ENCODE results near the gene CPNE6. TPM values are rescaled to one million over a fixed set of nuclear protein-coding genes. Genes with fewer than 3 reads are reported as not detected.

CPNE6 gene
- total RNA-seq, 1 experiment from 2014 or later: not detected

DNA sequence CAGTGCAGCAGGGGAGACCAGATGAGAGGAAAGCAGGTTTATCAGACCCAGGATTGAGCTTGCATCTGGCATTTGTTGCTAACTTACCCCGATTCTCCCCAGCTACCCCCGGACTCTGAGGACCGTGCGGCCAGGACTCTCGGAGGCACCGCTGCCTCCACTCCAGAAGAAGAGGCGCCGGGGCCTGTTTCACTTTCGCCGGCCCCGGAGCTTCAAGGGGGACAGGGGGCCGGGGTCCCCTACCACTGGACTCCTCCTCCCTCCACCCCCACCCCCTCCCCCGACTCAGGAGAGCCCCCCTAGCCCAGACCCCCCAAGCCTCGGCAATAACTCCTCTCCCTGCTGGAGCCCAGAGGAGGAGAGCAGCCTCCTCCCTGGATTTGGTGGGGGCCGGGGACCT is 6.5 kb upstream of the CPNE6 start:
- H3K27ac ChIP-seq: no peak overlapping the region
- no peak for DNase-seq
- TF ChIP-seq EZH2 (IDR thresholded peaks at IDR 0.05; ENCODE audit: low read depth) (no peak), CTCF (conservative IDR thresholded peaks at IDR 0.05) (no peak)
- peaks cover 9% of the 10 kb centered on the region for H3K27me3 ChIP-seq (ENCODE audit: insufficient read depth, low read depth)
- H3K9me3 ChIP-seq (ENCODE audit: insufficient read depth, low read depth): no peaks in the 10 kb centered on the region
- no peaks in the 10 kb centered on the region for H3K36me3 ChIP-seq (ENCODE audit: low read depth)
- no peak overlapping the region for H2AFZ ChIP-seq
- no peaks in the 10 kb centered on the region for H3K4me1 ChIP-seq (replicated peaks; ENCODE audit: insufficient read depth)
- BruUV-seq (replicated peaks): no TSS peak
- H3K9me2 ChIP-seq (ENCODE audit: insufficient read depth): no peaks in the 10 kb centered on the region
- no peaks in the 10 kb centered on the region for H3F3A ChIP-seq (ENCODE audit: insufficient read depth, low read depth)
- ChIA-PET POLR2A (ENCODE audit: unreplicated experiment) (no interaction called here), CTCF (no interaction called here)
- intact Hi-C loops (cut with micrococcal nuclease; ENCODE audit: unreplicated experiment): no loop called here
- no peak overlapping the region for H3K4me2 ChIP-seq
- H3K4me3 ChIP-seq: no peak overlapping the region
- no peaks in the 10 kb centered on the region for H4K20me1 ChIP-seq (ENCODE audit: insufficient read depth)
- no peaks in the 10 kb centered on the region for H3K79me2 ChIP-seq (ENCODE audit: low read depth)

DNA sequence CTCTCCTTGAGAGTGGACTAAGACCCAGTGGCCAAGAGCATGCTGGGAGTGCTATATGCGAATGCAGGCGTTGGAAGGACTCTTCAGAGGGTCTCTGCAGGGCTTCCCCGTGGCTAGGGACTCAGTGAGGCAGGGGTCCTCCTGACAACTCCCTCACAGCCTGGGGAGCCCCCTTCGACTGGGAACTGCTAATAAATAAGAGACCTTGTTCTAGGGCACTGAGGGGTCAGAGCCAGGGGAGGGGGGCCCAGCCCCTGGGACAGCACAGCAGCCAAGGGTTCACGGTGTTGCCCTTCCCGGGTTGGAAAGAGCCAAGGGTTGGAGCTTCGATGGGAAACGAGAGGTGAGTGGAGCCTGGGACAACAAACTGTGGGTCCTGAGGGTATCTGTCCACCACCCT is 6.0 kb upstream of the CPNE6 start:
- intact Hi-C loops (cut with micrococcal nuclease; ENCODE audit: unreplicated experiment): no loop called here
- ChIA-PET POLR2A (ENCODE audit: unreplicated experiment) (no interaction called here), CTCF (no interaction called here)
- Histone ChIP-seq H3K4me2 (no peak overlapping the region), H3K36me3 (ENCODE audit: low read depth) (no peaks in the 10 kb centered on the region), H4K20me1 (ENCODE audit: insufficient read depth) (no peaks in the 10 kb centered on the region), H3K79me2 (ENCODE audit: low read depth) (no peaks in the 10 kb centered on the region), H3K9me2 (ENCODE audit: insufficient read depth) (no peaks in the 10 kb centered on the region), H3K4me1 (replicated peaks; ENCODE audit: insufficient read depth) (no peaks in the 10 kb centered on the region), H3K27ac (no peak overlapping the region), H3K4me3 (no peak overlapping the region), H3K9me3 (ENCODE audit: insufficient read depth, low read depth) (no peaks in the 10 kb centered on the region), H3K27me3 (ENCODE audit: insufficient read depth, low read depth) (peaks cover 13% of the 10 kb centered on the region), H2AFZ (no peak overlapping the region), H3F3A (ENCODE audit: insufficient read depth, low read depth) (no peaks in the 10 kb centered on the region)
- DNase-seq: no peak
- BruUV-seq (replicated peaks): no TSS peak
- no peak for TF ChIP-seq CTCF (conservative IDR thresholded peaks at IDR 0.05)
- no peak for TF ChIP-seq EZH2 (IDR thresholded peaks at IDR 0.05; ENCODE audit: low read depth)

DNA sequence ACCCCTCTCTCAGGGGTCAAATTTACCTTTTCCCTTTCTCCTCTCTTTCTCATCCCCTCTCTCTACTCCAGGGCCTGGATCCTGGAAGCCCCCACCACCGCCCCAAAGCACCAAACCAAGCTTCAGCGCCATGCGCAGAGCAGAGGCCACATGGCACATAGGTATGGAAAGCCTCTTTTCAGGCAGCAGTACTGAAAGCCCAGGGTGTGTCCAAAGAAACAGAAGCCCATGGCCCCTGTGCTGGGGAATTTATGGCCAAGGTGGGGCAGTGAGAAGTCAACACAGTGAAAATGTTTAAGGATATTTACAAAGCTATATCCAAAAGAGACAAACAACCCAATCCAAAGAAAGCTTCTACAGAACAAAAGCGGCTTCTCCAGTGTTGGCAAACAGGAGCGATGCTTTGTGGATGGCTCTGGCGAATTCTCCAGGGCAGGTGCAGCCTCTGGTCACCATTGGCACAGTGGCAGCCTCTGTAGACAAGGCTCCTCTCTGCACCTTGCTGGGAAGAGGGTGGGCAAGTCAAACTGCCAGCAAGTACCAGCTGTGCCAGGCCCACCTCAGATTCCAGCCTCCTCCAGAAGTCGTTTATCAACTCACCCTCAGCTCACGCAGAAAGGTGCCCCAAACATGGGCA is 4.7 kb upstream of the CPNE6 start:
- Histone ChIP-seq H3K27ac (no peak overlapping the region), H3K79me2 (ENCODE audit: low read depth) (no peaks in the 10 kb centered on the region), H3K27me3 (ENCODE audit: insufficient read depth, low read depth) (peaks cover 13% of the 10 kb centered on the region), H2AFZ (no peak overlapping the region), H3K4me3 (no peak overlapping the region), H3F3A (ENCODE audit: insufficient read depth, low read depth) (no peaks in the 10 kb centered on the region), H3K4me1 (replicated peaks; ENCODE audit: insufficient read depth) (no peaks in the 10 kb centered on the region), H3K36me3 (ENCODE audit: low read depth) (no peaks in the 10 kb centered on the region), H3K9me3 (ENCODE audit: insufficient read depth, low read depth) (no peaks in the 10 kb centered on the region), H3K4me2 (no peak overlapping the region), H3K9me2 (ENCODE audit: insufficient read depth) (no peaks in the 10 kb centered on the region), H4K20me1 (ENCODE audit: insufficient read depth) (no peaks in the 10 kb centered on the region)
- TF ChIP-seq CTCF (conservative IDR thresholded peaks at IDR 0.05) (no peak), EZH2 (IDR thresholded peaks at IDR 0.05; ENCODE audit: low read depth) (no peak)
- intact Hi-C loops (cut with micrococcal nuclease; ENCODE audit: unreplicated experiment): no loop called here
- ChIA-PET POLR2A (ENCODE audit: unreplicated experiment) (no interaction called here), CTCF (interaction anchor here (0.7 kb wide), 1 partner anchor 9 kb away, joined by 3 read pairs; no protein-coding TSS in a partner anchor)
- BruUV-seq (replicated peaks): no TSS peak
- DNase-seq: no peak
